Neural cell (in vitro differentiated cells): ENCODE measurements around the gene DNAH5.

Experiments
- EZH2 ChIP-seq: fragments of 200-600, 300-800 bp; shearing (Covaris generic), sonication (generic); IDR thresholded peaks from 2 replicates; pipeline ENCODE4 v1.6.1; 2014; ENCODE audit warnings: antibody characterized with exemption, low read length, borderline replicate concordance, mild to moderate bottlenecking; ENCODE audit not compliant: insufficient read depth, poor library complexity, severe bottlenecking
- MXI1 ChIP-seq: fragments of 450-650 bp; conservative IDR thresholded peaks from 2 replicates; pipeline ENCODE4 v1.6.1; 2014; ENCODE audit warnings: antibody characterized with exemption, mild to moderate bottlenecking; ENCODE audit not compliant: poor library complexity, severe bottlenecking
- POLR2AphosphoS5 ChIP-seq: IDR thresholded peaks from 2 replicates; pipeline ENCODE4 v1.6.1; 2012
- SMC3 ChIP-seq: fragments of 450-650 bp; conservative IDR thresholded peaks from 2 replicates; pipeline ENCODE4 v1.6.1; 2014; ENCODE audit warnings: antibody characterized with exemption, mild to moderate bottlenecking, moderate library complexity; ENCODE audit not compliant: poor library complexity
- TAF1 ChIP-seq: IDR thresholded peaks from 2 replicates; pipeline ENCODE4 v1.6.1; 2012; ENCODE audit warnings: low read depth
- TF ChIP-seq, protein P1 (sequence below): fragments of 450-650 bp; IDR thresholded peaks from 2 replicates; pipeline ENCODE4 v1.5.1; 2014; ENCODE audit warnings: antibody characterized with exemption, mild to moderate bottlenecking, moderate library complexity; ENCODE audit not compliant: poor library complexity, severe bottlenecking

DNA sequence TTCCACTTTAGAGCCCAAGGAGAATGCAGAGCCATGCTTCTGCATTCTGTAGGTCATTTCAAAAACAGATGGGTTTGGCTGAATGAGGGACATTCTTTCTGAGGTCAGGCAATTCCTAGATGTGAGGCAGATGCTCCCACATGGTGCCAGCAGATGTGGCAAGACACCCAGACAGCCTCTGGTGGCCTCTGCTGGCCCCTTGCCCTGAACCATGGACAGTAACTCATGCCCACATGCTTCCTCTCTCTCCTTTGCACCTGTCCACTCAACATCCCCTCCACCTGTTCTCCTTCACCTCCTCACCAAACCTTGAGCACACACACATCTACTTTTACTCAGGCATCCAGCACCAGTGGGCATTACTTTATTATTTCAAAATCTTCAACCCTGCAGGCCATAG lies 252.3 kb downstream of the DNAH5 start:
- TF ChIP-seq POLR2AphosphoS5 (no peak), TAF1 (no peak), EZH2 (no peak), MXI1 (no peak), SMC3 (no peak)
- TF ChIP-seq, protein P1, sequence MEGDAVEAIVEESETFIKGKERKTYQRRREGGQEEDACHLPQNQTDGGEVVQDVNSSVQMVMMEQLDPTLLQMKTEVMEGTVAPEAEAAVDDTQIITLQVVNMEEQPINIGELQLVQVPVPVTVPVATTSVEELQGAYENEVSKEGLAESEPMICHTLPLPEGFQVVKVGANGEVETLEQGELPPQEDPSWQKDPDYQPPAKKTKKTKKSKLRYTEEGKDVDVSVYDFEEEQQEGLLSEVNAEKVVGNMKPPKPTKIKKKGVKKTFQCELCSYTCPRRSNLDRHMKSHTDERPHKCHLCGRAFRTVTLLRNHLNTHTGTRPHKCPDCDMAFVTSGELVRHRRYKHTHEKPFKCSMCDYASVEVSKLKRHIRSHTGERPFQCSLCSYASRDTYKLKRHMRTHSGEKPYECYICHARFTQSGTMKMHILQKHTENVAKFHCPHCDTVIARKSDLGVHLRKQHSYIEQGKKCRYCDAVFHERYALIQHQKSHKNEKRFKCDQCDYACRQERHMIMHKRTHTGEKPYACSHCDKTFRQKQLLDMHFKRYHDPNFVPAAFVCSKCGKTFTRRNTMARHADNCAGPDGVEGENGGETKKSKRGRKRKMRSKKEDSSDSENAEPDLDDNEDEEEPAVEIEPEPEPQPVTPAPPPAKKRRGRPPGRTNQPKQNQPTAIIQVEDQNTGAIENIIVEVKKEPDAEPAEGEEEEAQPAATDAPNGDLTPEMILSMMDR = no peak
